Karpas-422 (cell line): Measurements from ENCODE around the gene AFAP1. TPM values are rescaled to one million over a fixed set of nuclear protein-coding genes. Genes with fewer than 3 reads are reported as not detected.

Experiments used
- DNase-seq: peaks from one replicate; pipeline ENCODE4 v3.0.0-alpha.2; 2015
- H2AFZ ChIP-seq: fragments of 200-600 bp; sonication (generic); 2 replicates; pipeline ENCODE4 v1.6.1; 2014; ENCODE audit warnings: antibody characterized with exemption, low read length, mixed read lengths
- H3K27ac ChIP-seq: fragments of 200-600 bp; sonication (generic); 2 replicates; pipeline ENCODE4 v1.5.1; 2014; ENCODE audit warnings: mild to moderate bottlenecking, low read length, moderate library complexity
- H3K27me3 ChIP-seq: fragments of 200-600 bp; sonication (generic); 2 replicates; pipeline ENCODE4 v1.6.1; 2014; ENCODE audit warnings: low read length, mixed read lengths
- H3K36me3 ChIP-seq: fragments of 200-600 bp; sonication (generic); 2 replicates; pipeline ENCODE4 v1.6.1; 2014; ENCODE audit warnings: low read length, mixed read lengths; ENCODE audit not compliant: insufficient read depth
- H3K4me1 ChIP-seq: fragments of 200-600 bp; sonication (generic); 2 replicates; pipeline ENCODE4 v1.6.1; 2014; ENCODE audit warnings: mild to moderate bottlenecking, low read length, mixed read lengths
- H3K4me2 ChIP-seq: fragments of 200-600 bp; sonication (generic); 2 replicates; pipeline ENCODE4 v1.6.1; 2014; ENCODE audit warnings: low read length, low read depth, mild to moderate bottlenecking; ENCODE audit not compliant: poor library complexity, severe bottlenecking
- H3K4me3 ChIP-seq: fragments of 200-600 bp; sonication (generic); 2 replicates; pipeline ENCODE4 v1.5.1; 2014; ENCODE audit warnings: mild to moderate bottlenecking, antibody characterized with exemption, low read length, mixed read lengths
- H3K79me2 ChIP-seq: fragments of 200-600 bp; sonication (generic); 2 replicates; pipeline ENCODE4 v1.6.1; 2014; ENCODE audit warnings: mild to moderate bottlenecking, low read length, mixed read lengths
- H3K9ac ChIP-seq: fragments of 200-600 bp; sonication (generic); 2 replicates; pipeline ENCODE4 v1.6.0; 2014; ENCODE audit warnings: low read length
- H3K9me2 ChIP-seq: fragments of 200-600 bp; sonication (generic), shearing (Covaris generic); replicated peaks from 2 replicates; pipeline ENCODE4 v1.6.0; 2014; ENCODE audit warnings: mild to moderate bottlenecking, low read length, moderate library complexity; ENCODE audit not compliant: insufficient read depth
- H3K9me3 ChIP-seq: fragments of 300-700, 200-600 bp; sonication (generic); 2 replicates; pipeline ENCODE4 v1.6.1; 2014; ENCODE audit warnings: low read length, mixed read lengths
- H4K20me1 ChIP-seq: fragments of 200-600 bp; sonication (generic); 2 replicates; pipeline ENCODE4 v1.6.1; 2014; ENCODE audit warnings: mild to moderate bottlenecking, antibody characterized with exemption, low read length, low read depth; ENCODE audit not compliant: insufficient read depth
- total RNA-seq: library from RNA; depleted of rRNA; stranded (reverse); fragments of >200 nt; shearing (Covaris generic); gene quantifications from 2 replicates; pipeline ENCODE4 v1.2.3, GENCODE V29; 2014; ENCODE audit warnings: low replicate concordance

Gene AFAP1
- total RNA-seq, 1 experiment from 2014 or later = not detected

GRCh38 chr4:7717161-7717560, 222.5 kb downstream of the AFAP1 start:
- H3K27ac ChIP-seq = no peak overlapping the region
- H3K4me1 ChIP-seq = no peaks in the 10 kb centered on the region
- H3K4me2 ChIP-seq = no peak overlapping the region
- no peaks in the 10 kb centered on the region for H3K79me2 ChIP-seq
- H3K9me3 ChIP-seq = no peaks in the 10 kb centered on the region
- H3K36me3 ChIP-seq = no peaks in the 10 kb centered on the region
- H4K20me1 ChIP-seq = no peaks in the 10 kb centered on the region
- DNase-seq = no peak
- no peak overlapping the region for H2AFZ ChIP-seq
- no peak overlapping the region for H3K9ac ChIP-seq
- H3K9me2 ChIP-seq = no peaks in the 10 kb centered on the region
- H3K27me3 ChIP-seq = no peaks in the 10 kb centered on the region
- no peak overlapping the region for H3K4me3 ChIP-seq

DNA sequence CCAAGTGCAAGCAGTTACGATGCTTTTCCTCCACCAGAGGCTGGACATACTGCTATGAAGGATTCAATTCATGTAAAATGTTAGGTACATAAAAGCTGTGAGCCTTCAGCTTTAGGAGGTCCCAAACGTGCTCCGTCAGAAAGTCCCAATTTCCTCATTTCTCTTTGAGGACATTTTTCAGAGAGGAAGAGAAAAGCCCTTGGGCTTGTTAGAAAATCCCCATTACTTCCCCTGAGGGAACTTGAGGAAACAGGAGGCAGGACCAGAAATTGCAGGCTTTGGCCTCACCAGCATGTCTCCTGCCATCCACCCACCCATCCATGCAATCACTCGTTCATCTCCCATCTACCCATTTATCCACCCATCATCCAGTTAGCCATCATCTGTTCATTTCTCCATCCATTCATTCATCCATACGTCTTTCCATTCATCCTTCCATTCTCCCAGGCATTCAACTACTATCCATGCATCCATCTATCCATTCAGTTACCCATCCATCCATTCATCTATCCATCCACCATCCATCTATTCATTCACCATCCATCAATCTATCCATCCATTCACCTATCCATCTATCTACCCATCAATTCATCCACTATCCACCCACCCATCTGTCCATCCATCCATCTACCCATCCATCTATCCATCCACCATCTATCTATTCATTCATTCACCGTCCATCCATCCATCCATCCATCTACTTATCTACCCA, 223.5 kb downstream of the AFAP1 start:
- Histone ChIP-seq H2AFZ (no peak overlapping the region), H3K27me3 (no peaks in the 10 kb centered on the region), H3K36me3 (no peaks in the 10 kb centered on the region), H3K9me2 (no peaks in the 10 kb centered on the region), H3K27ac (no peak overlapping the region), H3K79me2 (no peaks in the 10 kb centered on the region), H3K9me3 (no peaks in the 10 kb centered on the region), H4K20me1 (no peaks in the 10 kb centered on the region), H3K4me3 (no peak overlapping the region), H3K4me2 (no peak overlapping the region), H3K4me1 (no peaks in the 10 kb centered on the region), H3K9ac (no peak overlapping the region)
- DNase-seq = no peak

DNA sequence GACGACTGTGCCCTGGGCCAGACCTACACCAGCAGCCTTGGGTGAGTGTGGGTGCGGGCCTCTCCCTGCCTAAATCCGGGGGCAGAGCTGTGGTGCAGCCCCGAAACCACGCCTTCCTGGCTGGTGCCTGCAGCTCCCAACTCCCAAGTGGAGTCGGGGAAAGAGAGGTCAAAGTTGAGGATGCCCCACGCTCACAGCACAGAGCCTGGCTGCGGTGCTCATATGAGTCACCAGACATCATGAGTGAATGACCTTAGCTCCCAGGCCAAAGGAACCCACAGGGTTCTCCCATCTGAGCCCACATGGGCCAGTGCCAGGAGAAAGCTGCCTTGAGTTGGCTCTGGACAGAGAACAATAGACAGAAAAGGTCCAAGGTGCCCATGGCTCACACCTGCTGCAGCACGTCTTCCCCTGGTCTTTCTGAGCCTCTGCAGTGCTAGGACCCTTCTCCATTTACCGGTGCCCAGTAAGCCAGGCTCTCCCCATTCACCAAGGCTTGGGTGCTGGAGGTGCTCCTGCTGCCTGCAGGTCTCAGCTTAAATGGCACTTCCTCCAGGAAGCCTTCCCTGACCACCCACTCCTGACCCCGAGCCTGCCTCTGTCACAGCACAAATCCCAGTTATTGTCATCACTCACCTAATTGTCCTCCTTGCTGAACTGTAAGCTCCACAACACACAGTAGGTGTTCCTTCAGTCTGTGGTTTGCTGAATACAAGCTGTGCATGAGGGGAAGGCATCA, 224.2 kb downstream of the AFAP1 start:
- Histone ChIP-seq H3K27me3 (no peaks in the 10 kb centered on the region), H3K4me3 (no peak overlapping the region), H3K36me3 (no peaks in the 10 kb centered on the region), H3K4me2 (no peak overlapping the region), H3K9me2 (no peaks in the 10 kb centered on the region), H3K79me2 (no peaks in the 10 kb centered on the region), H3K9me3 (no peaks in the 10 kb centered on the region), H2AFZ (no peak overlapping the region), H3K4me1 (no peaks in the 10 kb centered on the region), H3K9ac (no peak overlapping the region), H4K20me1 (no peaks in the 10 kb centered on the region), H3K27ac (no peak overlapping the region)
- no peak for DNase-seq

DNA sequence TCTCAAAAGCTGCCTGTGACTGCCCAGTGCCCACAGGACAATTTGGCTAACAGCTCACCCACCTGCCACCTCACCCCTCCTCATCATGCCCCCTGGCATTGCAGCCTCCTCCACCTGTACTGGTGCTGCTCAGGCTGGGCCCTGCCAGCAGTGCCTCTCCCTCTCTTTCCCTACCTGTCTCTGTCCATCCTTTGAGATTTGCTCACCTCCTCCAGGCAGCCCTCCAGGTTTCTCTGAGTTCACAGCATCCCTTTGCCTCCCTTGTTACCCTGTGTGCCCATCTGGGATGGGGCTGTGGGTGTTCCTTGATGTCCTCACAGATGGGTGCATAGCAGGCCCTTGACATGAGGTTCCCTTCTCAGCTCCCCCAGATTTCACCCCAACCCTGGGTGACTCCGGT, 224.9 kb downstream of the AFAP1 start:
- Histone ChIP-seq H3K27ac (no peak overlapping the region), H3K4me1 (no peaks in the 10 kb centered on the region), H3K27me3 (no peaks in the 10 kb centered on the region), H3K9me2 (no peaks in the 10 kb centered on the region), H3K4me2 (no peak overlapping the region), H3K9ac (no peak overlapping the region), H3K79me2 (no peaks in the 10 kb centered on the region), H3K4me3 (no peak overlapping the region), H4K20me1 (no peaks in the 10 kb centered on the region), H3K36me3 (no peaks in the 10 kb centered on the region), H3K9me3 (no peaks in the 10 kb centered on the region), H2AFZ (no peak overlapping the region)
- DNase-seq = no peak

DNA sequence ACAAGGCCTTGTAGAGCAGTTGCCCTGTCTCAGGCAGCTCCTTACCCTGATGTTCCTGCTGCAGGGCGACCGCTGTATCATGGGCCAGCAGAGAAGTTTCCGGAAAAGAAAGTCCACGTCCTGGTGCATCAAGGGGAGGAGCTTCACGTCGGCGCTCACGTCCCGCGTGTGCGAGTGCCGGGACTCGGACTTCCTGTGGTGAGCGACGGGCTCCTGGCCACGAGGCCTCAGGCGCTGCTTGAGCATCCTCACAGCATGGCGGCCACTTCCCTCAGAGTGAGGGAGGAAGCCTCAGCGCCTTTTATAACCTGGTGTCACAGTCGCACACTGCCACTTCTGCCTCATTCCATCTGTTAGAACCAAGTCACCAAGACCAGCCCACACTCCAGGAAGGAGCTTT, 225.5 kb downstream of the AFAP1 start:
- H3K4me1 ChIP-seq = no peaks in the 10 kb centered on the region
- no peak overlapping the region for H3K4me2 ChIP-seq
- no peak overlapping the region for H2AFZ ChIP-seq
- no peak overlapping the region for H3K9ac ChIP-seq
- no peaks in the 10 kb centered on the region for H4K20me1 ChIP-seq
- H3K9me2 ChIP-seq = no peaks in the 10 kb centered on the region
- no peak for DNase-seq
- H3K79me2 ChIP-seq = no peaks in the 10 kb centered on the region
- H3K4me3 ChIP-seq = no peak overlapping the region
- no peaks in the 10 kb centered on the region for H3K27me3 ChIP-seq
- H3K27ac ChIP-seq = no peak overlapping the region
- no peaks in the 10 kb centered on the region for H3K9me3 ChIP-seq
- no peaks in the 10 kb centered on the region for H3K36me3 ChIP-seq

DNA sequence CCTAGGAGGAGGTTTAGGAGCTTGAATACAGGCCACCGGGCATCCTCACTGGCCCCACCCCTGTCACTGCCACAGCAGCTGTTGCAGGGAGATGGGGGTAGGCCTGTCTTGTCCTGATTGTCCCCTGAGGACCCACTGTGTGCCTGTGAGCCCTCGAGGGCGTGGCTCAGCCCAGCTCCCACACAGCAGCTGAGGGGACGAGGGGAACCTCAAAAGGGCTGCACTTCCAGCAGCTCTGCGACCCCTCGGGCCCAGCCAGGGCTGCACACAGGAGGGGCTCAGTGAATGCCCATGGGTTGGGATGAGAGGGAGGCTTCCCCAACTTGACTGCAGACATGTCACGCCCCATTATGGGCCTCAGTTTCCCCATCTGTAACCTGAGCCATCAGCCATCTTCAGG, 225.9 kb downstream of the AFAP1 start:
- H3K36me3 ChIP-seq = no peaks in the 10 kb centered on the region
- H3K9ac ChIP-seq = no peak overlapping the region
- no peaks in the 10 kb centered on the region for H3K4me1 ChIP-seq
- DNase-seq = no peak
- H3K4me3 ChIP-seq = no peak overlapping the region
- H3K27ac ChIP-seq = no peak overlapping the region
- H3K79me2 ChIP-seq = no peaks in the 10 kb centered on the region
- H2AFZ ChIP-seq = no peak overlapping the region
- no peak overlapping the region for H3K4me2 ChIP-seq
- no peaks in the 10 kb centered on the region for H3K27me3 ChIP-seq
- no peaks in the 10 kb centered on the region for H4K20me1 ChIP-seq
- H3K9me2 ChIP-seq = no peaks in the 10 kb centered on the region
- no peaks in the 10 kb centered on the region for H3K9me3 ChIP-seq

- DNase-seq = no peak
Measured at GRCh38 chr4:7712021-7712671, 227.5 kb downstream of the AFAP1 start.

DNA sequence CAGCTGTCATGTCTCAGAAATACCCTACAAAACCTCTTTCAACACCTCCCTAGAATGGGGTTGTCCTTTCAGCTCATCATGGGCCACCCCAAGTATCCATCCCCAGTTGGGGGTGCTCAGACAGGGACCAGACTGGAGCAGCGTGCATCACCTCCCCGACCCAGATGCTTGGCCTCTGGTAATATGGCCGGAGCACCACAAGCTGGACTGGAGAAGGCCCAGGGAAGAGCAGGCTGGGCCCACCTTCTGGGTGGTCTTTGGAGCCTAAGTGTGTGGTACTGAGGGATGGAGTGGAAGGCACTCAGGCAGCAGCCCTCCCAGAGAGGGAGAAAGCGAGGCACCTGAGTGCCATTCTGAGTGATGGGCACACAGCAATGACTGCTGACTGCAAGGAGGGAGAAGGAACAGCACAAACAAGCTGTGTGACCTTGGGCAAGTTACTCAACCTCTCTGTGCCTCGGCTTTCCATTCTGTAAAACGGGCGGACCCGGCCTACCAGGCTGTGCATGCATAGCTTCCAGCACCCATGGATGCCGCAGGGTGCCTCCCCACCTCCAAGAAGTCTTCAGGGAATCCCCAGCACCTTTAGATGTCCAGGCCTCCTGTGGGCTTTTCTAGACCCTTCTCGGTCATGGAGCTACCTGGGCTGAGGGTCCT, 228.2 kb downstream of the AFAP1 start:
- no peak for DNase-seq
- H3K4me1 ChIP-seq = no peaks in the 10 kb centered on the region

More at GRCh38 chr4:7712021-7712671, 227.5 kb downstream of the AFAP1 start:
- Histone ChIP-seq H3K27me3 (no peaks in the 10 kb centered on the region), H3K9ac (no peak overlapping the region), H4K20me1 (no peaks in the 10 kb centered on the region), H3K4me2 (no peak overlapping the region), H3K9me2 (no peaks in the 10 kb centered on the region), H3K27ac (no peak overlapping the region), H3K4me3 (no peak overlapping the region), H3K4me1 (no peaks in the 10 kb centered on the region), H3K9me3 (no peaks in the 10 kb centered on the region), H2AFZ (no peak overlapping the region), H3K79me2 (no peaks in the 10 kb centered on the region), H3K36me3 (no peaks in the 10 kb centered on the region)

More for the DNA sequence above, 228.2 kb downstream of the AFAP1 start:
- H3K4me3 ChIP-seq = no peak overlapping the region
- no peaks in the 10 kb centered on the region for H3K9me2 ChIP-seq
- H3K4me2 ChIP-seq = no peak overlapping the region
- no peak overlapping the region for H2AFZ ChIP-seq
- H3K9ac ChIP-seq = no peak overlapping the region
- H3K27ac ChIP-seq = no peak overlapping the region
- no peaks in the 10 kb centered on the region for H3K79me2 ChIP-seq
- no peaks in the 10 kb centered on the region for H4K20me1 ChIP-seq
- H3K27me3 ChIP-seq = no peaks in the 10 kb centered on the region
- H3K36me3 ChIP-seq = no peaks in the 10 kb centered on the region
- H3K9me3 ChIP-seq = no peaks in the 10 kb centered on the region
